Measurements from ENCODE around the gene FDX2. TPM values are rescaled to one million over a fixed set of nuclear protein-coding genes. Genes with fewer than 3 reads are reported as not detected.

The FDX2 gene
- total and polyA plus RNA-seq, 2 of the 13 experiments (the other 11 are each of a cell fraction or from before 2014, with no cell fraction given), result 21.0 to 24.7 TPM

DNA sequence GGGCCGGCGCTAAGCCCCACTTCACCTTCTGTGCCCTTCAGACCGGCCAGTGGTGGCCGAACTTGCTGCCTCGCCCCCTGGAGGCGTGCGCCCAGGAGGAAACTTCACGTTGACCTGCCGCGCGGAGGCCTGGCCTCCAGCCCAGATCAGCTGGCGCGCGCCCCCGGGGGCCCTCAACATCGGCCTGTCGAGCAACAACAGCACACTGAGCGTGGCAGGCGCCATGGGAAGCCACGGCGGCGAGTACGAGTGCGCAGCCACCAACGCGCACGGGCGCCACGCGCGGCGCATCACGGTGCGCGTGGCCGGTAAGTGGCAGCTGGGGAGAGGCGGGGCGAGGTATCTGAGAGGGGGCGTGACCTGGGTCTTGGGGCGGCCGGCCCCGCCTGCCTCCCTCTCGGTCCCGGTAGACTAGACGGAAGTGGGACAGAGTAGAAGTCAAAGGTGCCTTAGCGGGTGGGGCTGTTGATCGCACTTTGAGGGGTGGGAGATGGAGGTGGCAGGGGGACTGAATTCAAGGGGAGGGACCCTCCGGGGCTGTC is 20.4 kb downstream of the FDX2 start (continued):
- TF ChIP-seq, protein P1, sequence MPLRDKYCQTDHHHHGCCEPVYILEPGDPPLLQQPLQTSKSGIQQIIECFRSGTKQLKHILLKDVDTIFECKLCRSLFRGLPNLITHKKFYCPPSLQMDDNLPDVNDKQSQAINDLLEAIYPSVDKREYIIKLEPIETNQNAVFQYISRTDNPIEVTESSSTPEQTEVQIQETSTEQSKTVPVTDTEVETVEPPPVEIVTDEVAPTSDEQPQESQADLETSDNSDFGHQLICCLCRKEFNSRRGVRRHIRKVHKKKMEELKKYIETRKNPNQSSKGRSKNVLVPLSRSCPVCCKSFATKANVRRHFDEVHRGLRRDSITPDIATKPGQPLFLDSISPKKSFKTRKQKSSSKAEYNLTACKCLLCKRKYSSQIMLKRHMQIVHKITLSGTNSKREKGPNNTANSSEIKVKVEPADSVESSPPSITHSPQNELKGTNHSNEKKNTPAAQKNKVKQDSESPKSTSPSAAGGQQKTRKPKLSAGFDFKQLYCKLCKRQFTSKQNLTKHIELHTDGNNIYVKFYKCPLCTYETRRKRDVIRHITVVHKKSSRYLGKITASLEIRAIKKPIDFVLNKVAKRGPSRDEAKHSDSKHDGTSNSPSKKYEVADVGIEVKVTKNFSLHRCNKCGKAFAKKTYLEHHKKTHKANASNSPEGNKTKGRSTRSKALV (CRISPR knock-in tag; IDR thresholded peaks at IDR 0.05), result peak; percentile 74; the same call in 1 of the 2 replicates
- TF ChIP-seq MAFG (CRISPR knock-in tag; IDR thresholded peaks at IDR 0.05) (no peak), ZBTB38 (CRISPR knock-in tag; IDR thresholded peaks at IDR 0.05) (peak; percentile 43), ZNF788 (CRISPR knock-in tag; IDR thresholded peaks at IDR 0.05; ENCODE audit: borderline replicate concordance) (no peak), ZNF207 (IDR thresholded peaks at IDR 0.05; ENCODE audit: borderline replicate concordance) (no peak), JUND (CRISPR knock-in tag; IDR thresholded peaks at IDR 0.05) (no peak), SAP130 (CRISPR knock-in tag; IDR thresholded peaks at IDR 0.05; ENCODE audit: low read depth) (peak; percentile 64), ZNF431 (CRISPR knock-in tag; IDR thresholded peaks at IDR 0.05; ENCODE audit: borderline replicate concordance, low read depth) (no peak), ZNF552 (CRISPR knock-in tag; IDR thresholded peaks at IDR 0.05; ENCODE audit: borderline replicate concordance) (0 out of 2 replicates have a peak, but pooled peaks have one; percentile 31), ZKSCAN5 (CRISPR knock-in tag; IDR thresholded peaks at IDR 0.05) (no peak), SOX13 (IDR thresholded peaks at IDR 0.05) (no peak), SOX13 (CRISPR knock-in tag; conservative IDR thresholded peaks at IDR 0.05 in 1 of 2, IDR thresholded peaks at IDR 0.05 in 1 of 2) (no peak), ZSCAN29 (CRISPR knock-in tag; conservative IDR thresholded peaks at IDR 0.05) (no peak), SRY (CRISPR knock-in tag; IDR thresholded peaks at IDR 0.05) (0 out of 2 replicates have a peak, but pooled peaks have one; percentile 16), TCF7L2 (IDR thresholded peaks at IDR 0.05; ENCODE audit: low read depth, low read length) (no peak), RXRB (CRISPR knock-in tag; IDR thresholded peaks at IDR 0.05; ENCODE audit: borderline replicate concordance) (0 out of 2 replicates have a peak, but pooled peaks have one; percentile 23), ZNF296 (CRISPR knock-in tag; conservative IDR thresholded peaks at IDR 0.05) (no peak)
- TF ChIP-seq, protein P2, sequence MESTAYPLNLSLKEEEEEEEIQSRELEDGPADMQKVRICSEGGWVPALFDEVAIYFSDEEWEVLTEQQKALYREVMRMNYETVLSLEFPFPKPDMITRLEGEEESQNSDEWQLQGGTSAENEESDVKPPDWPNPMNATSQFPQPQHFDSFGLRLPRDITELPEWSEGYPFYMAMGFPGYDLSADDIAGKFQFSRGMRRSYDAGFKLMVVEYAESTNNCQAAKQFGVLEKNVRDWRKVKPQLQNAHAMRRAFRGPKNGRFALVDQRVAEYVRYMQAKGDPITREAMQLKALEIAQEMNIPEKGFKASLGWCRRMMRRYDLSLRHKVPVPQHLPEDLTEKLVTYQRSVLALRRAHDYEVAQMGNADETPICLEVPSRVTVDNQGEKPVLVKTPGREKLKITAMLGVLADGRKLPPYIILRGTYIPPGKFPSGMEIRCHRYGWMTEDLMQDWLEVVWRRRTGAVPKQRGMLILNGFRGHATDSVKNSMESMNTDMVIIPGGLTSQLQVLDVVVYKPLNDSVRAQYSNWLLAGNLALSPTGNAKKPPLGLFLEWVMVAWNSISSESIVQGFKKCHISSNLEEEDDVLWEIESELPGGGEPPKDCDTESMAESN (CRISPR knock-in tag; conservative IDR thresholded peaks at IDR 0.05), result no peak
- TF ChIP-seq, protein P3, sequence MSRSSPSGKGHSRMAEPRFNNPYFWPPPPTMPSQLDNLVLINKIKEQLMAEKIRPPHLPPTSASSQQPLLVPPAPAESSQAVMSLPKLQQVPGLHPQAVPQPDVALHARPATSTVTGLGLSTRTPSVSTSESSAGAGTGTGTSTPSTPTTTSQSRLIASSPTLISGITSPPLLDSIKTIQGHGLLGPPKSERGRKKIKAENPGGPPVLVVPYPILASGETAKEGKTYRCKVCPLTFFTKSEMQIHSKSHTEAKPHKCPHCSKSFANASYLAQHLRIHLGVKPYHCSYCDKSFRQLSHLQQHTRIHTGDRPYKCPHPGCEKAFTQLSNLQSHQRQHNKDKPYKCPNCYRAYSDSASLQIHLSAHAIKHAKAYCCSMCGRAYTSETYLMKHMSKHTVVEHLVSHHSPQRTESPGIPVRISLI (CRISPR knock-in tag; IDR thresholded peaks at IDR 0.05; ENCODE audit: borderline replicate concordance), result no peak
- TF ChIP-seq, protein P4, sequence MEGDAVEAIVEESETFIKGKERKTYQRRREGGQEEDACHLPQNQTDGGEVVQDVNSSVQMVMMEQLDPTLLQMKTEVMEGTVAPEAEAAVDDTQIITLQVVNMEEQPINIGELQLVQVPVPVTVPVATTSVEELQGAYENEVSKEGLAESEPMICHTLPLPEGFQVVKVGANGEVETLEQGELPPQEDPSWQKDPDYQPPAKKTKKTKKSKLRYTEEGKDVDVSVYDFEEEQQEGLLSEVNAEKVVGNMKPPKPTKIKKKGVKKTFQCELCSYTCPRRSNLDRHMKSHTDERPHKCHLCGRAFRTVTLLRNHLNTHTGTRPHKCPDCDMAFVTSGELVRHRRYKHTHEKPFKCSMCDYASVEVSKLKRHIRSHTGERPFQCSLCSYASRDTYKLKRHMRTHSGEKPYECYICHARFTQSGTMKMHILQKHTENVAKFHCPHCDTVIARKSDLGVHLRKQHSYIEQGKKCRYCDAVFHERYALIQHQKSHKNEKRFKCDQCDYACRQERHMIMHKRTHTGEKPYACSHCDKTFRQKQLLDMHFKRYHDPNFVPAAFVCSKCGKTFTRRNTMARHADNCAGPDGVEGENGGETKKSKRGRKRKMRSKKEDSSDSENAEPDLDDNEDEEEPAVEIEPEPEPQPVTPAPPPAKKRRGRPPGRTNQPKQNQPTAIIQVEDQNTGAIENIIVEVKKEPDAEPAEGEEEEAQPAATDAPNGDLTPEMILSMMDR (CRISPR knock-in tag; IDR thresholded peaks at IDR 0.05), result peak; percentile 56
- TF ChIP-seq, protein P5, sequence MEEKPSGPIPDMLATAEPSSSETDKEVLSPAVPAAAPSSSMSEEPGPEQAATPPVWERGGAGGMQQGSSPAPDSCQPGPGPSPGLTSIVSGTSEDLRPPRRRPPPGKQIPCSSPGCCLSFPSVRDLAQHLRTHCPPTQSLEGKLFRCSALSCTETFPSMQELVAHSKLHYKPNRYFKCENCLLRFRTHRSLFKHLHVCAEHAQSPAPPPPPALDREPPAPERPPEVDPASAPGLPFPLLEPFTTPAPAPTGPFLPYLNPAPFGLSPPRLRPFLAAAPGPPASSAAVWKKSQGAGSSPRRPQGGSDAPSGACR (CRISPR knock-in tag; IDR thresholded peaks at IDR 0.05), result no peak
- TF ChIP-seq, protein P6, sequence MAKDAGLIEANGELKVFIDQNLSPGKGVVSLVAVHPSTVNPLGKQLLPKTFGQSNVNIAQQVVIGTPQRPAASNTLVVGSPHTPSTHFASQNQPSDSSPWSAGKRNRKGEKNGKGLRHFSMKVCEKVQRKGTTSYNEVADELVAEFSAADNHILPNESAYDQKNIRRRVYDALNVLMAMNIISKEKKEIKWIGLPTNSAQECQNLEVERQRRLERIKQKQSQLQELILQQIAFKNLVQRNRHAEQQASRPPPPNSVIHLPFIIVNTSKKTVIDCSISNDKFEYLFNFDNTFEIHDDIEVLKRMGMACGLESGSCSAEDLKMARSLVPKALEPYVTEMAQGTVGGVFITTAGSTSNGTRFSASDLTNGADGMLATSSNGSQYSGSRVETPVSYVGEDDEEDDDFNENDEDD (CRISPR knock-in tag; IDR thresholded peaks at IDR 0.05; ENCODE audit: borderline replicate concordance), result peak; percentile 43; the same call in 1 of the 2 replicates
